ENCODE measurements around the gene CSHL1.
"Not testable (repeated sequence)": the region's sequence is repeated elsewhere in the genome, so short reads cannot be mapped to it uniquely, and the experiment has no call there.

CSHL1 gene

GRCh38 chr17:63926164-63926563, 15.1 kb upstream of the CSHL1 start:
- H3K79me1 ChIP-seq (ENCODE audit: low read length) = no peaks in the 10 kb centered on the region
- no peaks in the 10 kb centered on the region for H3K36me3 ChIP-seq (ENCODE audit: control insufficient read depth in 1 of 2, insufficient read depth in 2 of 2, low read length in 2 of 2)
- H3K4me1 ChIP-seq (ENCODE audit: control insufficient read depth in 1 of 2, insufficient read depth in 2 of 2, low read length in 2 of 2) = no peaks in the 10 kb centered on the region
- no peak overlapping the region for H3K27ac ChIP-seq (ENCODE audit: low read depth, low read length)
- H3K4ac ChIP-seq (ENCODE audit: low read depth, low read length) = no peak overlapping the region
- H3K27me3 ChIP-seq (ENCODE audit: insufficient read depth, low read length) = no peaks in the 10 kb centered on the region
- H4K8ac ChIP-seq (ENCODE audit: low read depth, low read length) = no peak overlapping the region
- no peak overlapping the region for H3K4me3 ChIP-seq (ENCODE audit: low read depth, low read length)
- H4K12ac ChIP-seq (ENCODE audit: low read depth, low read length) = no peak overlapping the region
- no peak overlapping the region for H3K4me2 ChIP-seq (ENCODE audit: low read length)
- H4K91ac ChIP-seq (ENCODE audit: low read depth, low read length) = no peak overlapping the region
- H3K9me3 ChIP-seq (ENCODE audit: insufficient read depth, low read depth, low read length) = peaks cover 2% of the 10 kb centered on the region
- H3K18ac ChIP-seq (ENCODE audit: low read length) = no peak overlapping the region
- H3K79me2 ChIP-seq (ENCODE audit: control insufficient read depth, insufficient read depth, low read length, poor library complexity) = no peaks in the 10 kb centered on the region
- H2BK12ac ChIP-seq (ENCODE audit: low read length) = no peak overlapping the region
- no CpG with 5 or more reads among the region's 2 CpGs for WGBS (ENCODE audit: extremely low coverage, insufficient coverage, insufficient read length)
- H2AFZ ChIP-seq (ENCODE audit: insufficient read depth, low read length, poor library complexity) = no peak overlapping the region
- DNase-seq = no peak
- H2AK5ac ChIP-seq (ENCODE audit: low read length) = no peak overlapping the region
- no peak overlapping the region for H2BK5ac ChIP-seq (ENCODE audit: low read depth, low read length, poor library complexity)
- no peak overlapping the region for H2BK120ac ChIP-seq (ENCODE audit: insufficient read depth, low read length, poor library complexity)
- H3K14ac ChIP-seq (ENCODE audit: low read length) = no peak overlapping the region
- H3K9ac ChIP-seq (ENCODE audit: low read length) = no peak overlapping the region
- H3K23ac ChIP-seq (ENCODE audit: low read length) = no peak overlapping the region

- H3K27me3 ChIP-seq (ENCODE audit: insufficient read depth, low read length) = no peaks in the 10 kb centered on the region
- no peak for DNase-seq
- no peak overlapping the region for H2BK120ac ChIP-seq (ENCODE audit: insufficient read depth, low read length, poor library complexity)
- no CpG with 5 or more reads among the region's 5 CpGs for WGBS (ENCODE audit: extremely low coverage, insufficient coverage, insufficient read length)
- no peak overlapping the region for H2AFZ ChIP-seq (ENCODE audit: insufficient read depth, low read length, poor library complexity)
- no peak overlapping the region for H3K9ac ChIP-seq (ENCODE audit: low read length)
- H3K18ac ChIP-seq (ENCODE audit: low read length) = no peak overlapping the region
- H4K12ac ChIP-seq (ENCODE audit: low read depth, low read length) = no peak overlapping the region
- H4K91ac ChIP-seq (ENCODE audit: low read depth, low read length) = no peak overlapping the region
- H2BK12ac ChIP-seq (ENCODE audit: low read length) = no peak overlapping the region
- H3K27ac ChIP-seq (ENCODE audit: low read depth, low read length) = no peak overlapping the region
- no peak overlapping the region for H3K4ac ChIP-seq (ENCODE audit: low read depth, low read length)
- H3K36me3 ChIP-seq (ENCODE audit: control insufficient read depth in 1 of 2, insufficient read depth in 2 of 2, low read length in 2 of 2) = no peaks in the 10 kb centered on the region
- no peak overlapping the region for H4K8ac ChIP-seq (ENCODE audit: low read depth, low read length)
- no peak overlapping the region for H3K4me2 ChIP-seq (ENCODE audit: low read length)
- H3K9me3 ChIP-seq (ENCODE audit: insufficient read depth, low read depth, low read length) = peaks cover 2% of the 10 kb centered on the region
- H3K79me2 ChIP-seq (ENCODE audit: control insufficient read depth, insufficient read depth, low read length, poor library complexity) = no peaks in the 10 kb centered on the region
- H3K4me1 ChIP-seq (ENCODE audit: control insufficient read depth in 1 of 2, insufficient read depth in 2 of 2, low read length in 2 of 2) = no peaks in the 10 kb centered on the region
- H3K14ac ChIP-seq (ENCODE audit: low read length) = no peak overlapping the region
- H3K23ac ChIP-seq (ENCODE audit: low read length) = no peak overlapping the region
- H2AK5ac ChIP-seq (ENCODE audit: low read length) = no peak overlapping the region
- no peaks in the 10 kb centered on the region for H3K79me1 ChIP-seq (ENCODE audit: low read length)
- H2BK5ac ChIP-seq (ENCODE audit: low read depth, low read length, poor library complexity) = no peak overlapping the region
- H3K4me3 ChIP-seq (ENCODE audit: low read depth, low read length) = no peak overlapping the region
Measured at GRCh38 chr17:63925615-63926014, 14.6 kb upstream of the CSHL1 start.

- H3K27ac ChIP-seq (ENCODE audit: low read depth, low read length); H4K8ac ChIP-seq (ENCODE audit: low read depth, low read length); H2BK12ac ChIP-seq (ENCODE audit: low read length); H3K9me3 ChIP-seq (ENCODE audit: insufficient read depth, low read depth, low read length); H3K9ac ChIP-seq (ENCODE audit: low read length); H3K18ac ChIP-seq (ENCODE audit: low read length); H3K14ac ChIP-seq (ENCODE audit: low read length); H3K4me2 ChIP-seq (ENCODE audit: low read length); DNase-seq; H2AFZ ChIP-seq (ENCODE audit: insufficient read depth, low read length, poor library complexity); H2BK120ac ChIP-seq (ENCODE audit: insufficient read depth, low read length, poor library complexity); H3K4me3 ChIP-seq (ENCODE audit: low read depth, low read length); H3K79me2 ChIP-seq (ENCODE audit: control insufficient read depth, insufficient read depth, low read length, poor library complexity); H4K91ac ChIP-seq (ENCODE audit: low read depth, low read length); H2BK5ac ChIP-seq (ENCODE audit: low read depth, low read length, poor library complexity); H3K4ac ChIP-seq (ENCODE audit: low read depth, low read length); H3K79me1 ChIP-seq (ENCODE audit: low read length); H3K36me3 ChIP-seq (ENCODE audit: control insufficient read depth in 1 of 2, insufficient read depth in 2 of 2, low read length in 2 of 2); H3K4me1 ChIP-seq (ENCODE audit: control insufficient read depth in 1 of 2, insufficient read depth in 2 of 2, low read length in 2 of 2); H3K27me3 ChIP-seq (ENCODE audit: insufficient read depth, low read length); H2AK5ac ChIP-seq (ENCODE audit: low read length); H4K12ac ChIP-seq (ENCODE audit: low read depth, low read length); H3K23ac ChIP-seq (ENCODE audit: low read length): not testable (repeated sequence)
- no CpG with 5 or more reads among the region's 9 CpGs for WGBS (ENCODE audit: extremely low coverage, insufficient coverage, insufficient read length)
Measured at GRCh38 chr17:63922402-63922801, 11.3 kb upstream of the CSHL1 start.

GRCh38 chr17:63920779-63921178, 9.7 kb upstream of the CSHL1 start:
- H3K79me1 ChIP-seq (ENCODE audit: low read length); H3K27me3 ChIP-seq (ENCODE audit: insufficient read depth, low read length); H2BK5ac ChIP-seq (ENCODE audit: low read depth, low read length, poor library complexity); H3K4ac ChIP-seq (ENCODE audit: low read depth, low read length); H3K4me2 ChIP-seq (ENCODE audit: low read length); H3K4me1 ChIP-seq (ENCODE audit: control insufficient read depth in 1 of 2, insufficient read depth in 2 of 2, low read length in 2 of 2); H2AK5ac ChIP-seq (ENCODE audit: low read length); H3K4me3 ChIP-seq (ENCODE audit: low read depth, low read length); H3K9me3 ChIP-seq (ENCODE audit: insufficient read depth, low read depth, low read length); H2AFZ ChIP-seq (ENCODE audit: insufficient read depth, low read length, poor library complexity); H4K8ac ChIP-seq (ENCODE audit: low read depth, low read length); H3K36me3 ChIP-seq (ENCODE audit: control insufficient read depth in 1 of 2, insufficient read depth in 2 of 2, low read length in 2 of 2); H3K23ac ChIP-seq (ENCODE audit: low read length); H2BK12ac ChIP-seq (ENCODE audit: low read length); H2BK120ac ChIP-seq (ENCODE audit: insufficient read depth, low read length, poor library complexity); H3K79me2 ChIP-seq (ENCODE audit: control insufficient read depth, insufficient read depth, low read length, poor library complexity); H4K91ac ChIP-seq (ENCODE audit: low read depth, low read length); DNase-seq; H3K27ac ChIP-seq (ENCODE audit: low read depth, low read length); H3K14ac ChIP-seq (ENCODE audit: low read length); H3K18ac ChIP-seq (ENCODE audit: low read length); H3K9ac ChIP-seq (ENCODE audit: low read length); H4K12ac ChIP-seq (ENCODE audit: low read depth, low read length): not testable (repeated sequence)
- WGBS (ENCODE audit: extremely low coverage, insufficient coverage, insufficient read length) = no CpG with 5 or more reads among the region's 5 CpGs
